LoVo (cell line): Measurements from ENCODE around the gene TMEM259.

ENCODE experiments used
- DNase-seq: peaks from one replicate; pipeline ENCODE4 v3.0.0-alpha.2; 2016; ENCODE audit warnings: low spot score

TMEM259 gene

GRCh38 chr19:1020868-1021425 is at the start of gene TMEM259:
TMEM259 (minus strand) TSS chr19:1021123; CDS start chr19:1020996, 127 bp downstream.
- peak; percentile 98 for DNase-seq

GRCh38 chr19:1070576-1070930 is 49.6 kb upstream of the TMEM259 start:
- no peak for DNase-seq

GRCh38 chr19:1069009-1069779 is 48.3 kb upstream of the TMEM259 start:
- DNase-seq: no peak

GRCh38 chr19:1068009-1069001 is 47.4 kb upstream of the TMEM259 start:
- no peak for DNase-seq

GRCh38 chr19:1067341-1067957 is 46.5 kb upstream of the TMEM259 start:
- DNase-seq: no peak

GRCh38 chr19:1066748-1067340 is 45.9 kb upstream of the TMEM259 start, which contains the start of gene ARHGAP45:
ARHGAP45 (plus strand) TSS chr19:1067167; CDS start chr19:1067406, 239 bp downstream.
- no peak for DNase-seq

- DNase-seq: no peak
Observed at GRCh38 chr19:1066251-1066747, 45.4 kb upstream of the TMEM259 start.

GRCh38 chr19:1065606-1066109 is 44.7 kb upstream of the TMEM259 start:
- peak; percentile 80 for DNase-seq

GRCh38 chr19:1064661-1065605 is 44.0 kb upstream of the TMEM259 start:
- peak; percentile 65 for DNase-seq

GRCh38 chr19:1063909-1064660 is 43.2 kb upstream of the TMEM259 start:
- DNase-seq: no peak

- no peak for DNase-seq
Observed at GRCh38 chr19:1063030-1063908, 42.3 kb upstream of the TMEM259 start.

- DNase-seq: no peak
Observed at GRCh38 chr19:1062387-1063029, 41.6 kb upstream of the TMEM259 start.

GRCh38 chr19:1061987-1062386 is 41.1 kb upstream of the TMEM259 start:
- no peak for DNase-seq

- no peak for DNase-seq
Observed at GRCh38 chr19:1060689-1061088, 39.8 kb upstream of the TMEM259 start.

- DNase-seq: no peak
Observed at GRCh38 chr19:1058112-1058511, 37.2 kb upstream of the TMEM259 start.

- DNase-seq: no peak
Observed at GRCh38 chr19:1057176-1057855, 36.4 kb upstream of the TMEM259 start.
